K562 (cell line): ENCODE data around the gene PPM1N. TPM values are rescaled to one million over a fixed set of nuclear protein-coding genes. Genes with fewer than 3 reads are reported as not detected.

Source experiments
- ATAC-seq: fragments of 200-7000 bp; cut with Tn5 transposase; 3 replicates; pipeline ENCODE4 v1.9.1; 2020; ENCODE audit warnings: moderate library complexity
- BruUV-seq: library from RNA; stranded (reverse); fragments of 400-500 nt; replicated peaks from 2 replicates; lab custom pipeline; 2021; lab: Mats Ljungman, UMichigan
- CTCF ChIA-PET: fragments of 300-600 bp; formaldehyde crosslinking; extraction: SDS; loops from one replicate; lab custom pipeline; 2021; ENCODE audit warnings: low intra/inter-chr PET ratio; lab: Yijun Ruan, JAX
- POLR2A ChIA-PET: fragments of 300-600, 350-650 bp; sonication (Branson Sonifier 250); formaldehyde crosslinking; extraction: SDS; loops from one replicate; lab custom pipeline; 2021; ENCODE audit warnings: antibody characterized with exemption, inconsistent platforms; lab: Yijun Ruan, JAX
- DNase-seq, 4 experiments: peaks; one replicate each; pipeline versions ENCODE4 v3.0.0 to v3.0.0-alpha.2; 2011 to 2018; ENCODE audit warnings: low spot score in 3 of 4, mixed read lengths in 3 of 4; ENCODE audit errors: extremely low read depth in 1 of 4
- FAIRE-seq: peaks from 2 replicates; lab custom pipeline; 2011; peaks lifted over from hg19 to GRCh38; lab: Jason Lieb, UNC
- H2AFZ ChIP-seq: 2 replicates; pipeline ENCODE4 v1.6.0; 2011; ENCODE audit warnings: low read depth, low read length, control low read depth, inconsistent platforms
- H3K27ac ChIP-seq: fragments of 200-600 bp; 3 replicates; pipeline ENCODE4 v1.8.0; 2011; ENCODE audit warnings: low read depth, mild to moderate bottlenecking, control low read depth, inconsistent platforms, low read length, moderate library complexity, mixed read lengths; ENCODE audit errors: extremely low read depth
- H3K27me3 ChIP-seq, 2 experiments: fragments of 300-600 bp in 1 of 2; 2 replicates in 1 of 2; 3 replicates in 1 of 2; pipeline versions ENCODE4 v1.6.0 to v1.8.0; 2011; ENCODE audit warnings: inconsistent platforms in 2 of 2, low read length in 2 of 2, mild to moderate bottlenecking in 1 of 2, mixed read lengths in 1 of 2, moderate library complexity in 1 of 2; ENCODE audit not compliant: control insufficient read depth in 2 of 2, insufficient read depth in 2 of 2
- H3K36me3 ChIP-seq: fragments of 300-600 bp; 3 replicates; pipeline ENCODE4 v1.8.0; 2011; ENCODE audit warnings: mild to moderate bottlenecking, low read length, inconsistent platforms; ENCODE audit not compliant: control insufficient read depth, insufficient read depth
- H3K4me1 ChIP-seq, 2 experiments: fragments of 200-600 bp in 1 of 2; replicated peaks in 1 of 2; 2 replicates in 1 of 2; 3 replicates in 1 of 2; pipeline versions ENCODE4 v1.5.1 to v1.8.0; 2011; ENCODE audit warnings: inconsistent platforms in 2 of 2, low read length in 2 of 2, mild to moderate bottlenecking in 1 of 2, mixed read lengths in 1 of 2, moderate library complexity in 1 of 2; ENCODE audit not compliant: control insufficient read depth in 2 of 2, insufficient read depth in 2 of 2
- H3K4me2 ChIP-seq: 2 replicates; pipeline ENCODE4 v1.6.1; 2011; ENCODE audit warnings: low read length, control low read depth, inconsistent platforms, mixed read lengths; ENCODE audit not compliant: insufficient read depth
- H3K4me3 ChIP-seq: fragments of 200-600 bp; sonication (generic), shearing (Covaris generic); 2 replicates; pipeline ENCODE4 v1.5.1; 2016; ENCODE audit warnings: control low read depth, inconsistent platforms
- H3K79me2 ChIP-seq: fragments of 200-600 bp; 3 replicates; pipeline ENCODE4 v1.8.0; 2011; ENCODE audit warnings: low read length, inconsistent platforms; ENCODE audit not compliant: control insufficient read depth, insufficient read depth
- H3K9ac ChIP-seq, 2 experiments: 2 replicates each; pipeline versions ENCODE4 v1.6.0 to v1.6.1; 2011; ENCODE audit warnings: low read depth in 2 of 2, low read length in 2 of 2, control low read depth in 1 of 2, inconsistent platforms in 1 of 2, mild to moderate bottlenecking in 1 of 2, mixed read lengths in 1 of 2; ENCODE audit not compliant: insufficient read depth in 1 of 2
- H3K9me1 ChIP-seq: one replicate; pipeline ENCODE4 v1.6.0; 2011; ENCODE audit warnings: inconsistent platforms, mild to moderate bottlenecking, low read length, moderate library complexity; ENCODE audit not compliant: control insufficient read depth, insufficient read depth
- H3K9me3 ChIP-seq: replicated peaks from 2 replicates; pipeline ENCODE4 v1.5.1; 2011; ENCODE audit warnings: low read depth, low read length, inconsistent platforms; ENCODE audit not compliant: control insufficient read depth, insufficient read depth
- H4K20me1 ChIP-seq: replicated peaks from 2 replicates; pipeline ENCODE4 v1.6.1; 2011; ENCODE audit warnings: low read length, inconsistent platforms, mixed read lengths; ENCODE audit not compliant: control insufficient read depth, insufficient read depth
- DNMT1 ChIP-seq: fragments of 450-650 bp; IDR thresholded peaks from 2 replicates; pipeline ENCODE4 v1.6.1; 2016; ENCODE audit warnings: antibody characterized with exemption, mild to moderate bottlenecking
- KDM5B ChIP-seq: fragments of 200-600 bp; sonication (generic); IDR thresholded peaks from 2 replicates; pipeline ENCODE4 v1.6.1; 2012; ENCODE audit warnings: low read depth, mild to moderate bottlenecking, moderate library complexity, low read length, control low read depth, inconsistent platforms; ENCODE audit not compliant: insufficient replicate concordance
- MCM3 ChIP-seq: fragments of 450-650 bp; IDR thresholded peaks from 2 replicates; pipeline ENCODE4 v1.6.1; 2016
- NR4A1 ChIP-seq, 2 experiments: fragments of 250-450 bp in 1 of 2; fragments of 450-650 bp in 1 of 2; sonication (Bioruptor Pico) in 1 of 2; IDR thresholded peaks; 2 replicates each; pipeline versions ENCODE4 v1.4.0 to v1.6.1; 2016 to 2020; ENCODE audit warnings: mild to moderate bottlenecking in 2 of 2, missing compliant biosample characterization in 1 of 2, missing genetic modification characterization in 1 of 2, moderate library complexity in 1 of 2
- PML ChIP-seq: IDR thresholded peaks from 2 replicates; pipeline ENCODE4 v1.6.1; 2012; ENCODE audit warnings: low read length, inconsistent platforms
- SIX5 ChIP-seq, 2 experiments: IDR thresholded peaks; 2 replicates each; pipeline ENCODE4 v1.6.1; 2011; ENCODE audit warnings: low read length in 2 of 2, borderline replicate concordance in 1 of 2, low read depth in 1 of 2, mild to moderate bottlenecking in 1 of 2, moderate library complexity in 1 of 2; ENCODE audit not compliant: insufficient read depth in 1 of 2
- SMAD3 ChIP-seq: fragments of 450-650 bp; formaldehyde crosslinking; conservative IDR thresholded peaks from 2 replicates; pipeline ENCODE4 v1.4.0; 2020; ENCODE audit warnings: mild to moderate bottlenecking
- ZBTB33 ChIP-seq: sonication (generic); formaldehyde crosslinking; IDR thresholded peaks from 2 replicates; pipeline ENCODE4 v1.8.1; 2023; ENCODE audit warnings: mild to moderate bottlenecking, missing genetic modification reagents
- ZFP30 ChIP-seq: fragments of 250-450 bp; sonication (Bioruptor Pico); IDR thresholded peaks from 2 replicates; pipeline ENCODE4 v1.8.0; 2022; ENCODE audit warnings: moderate library complexity, mild to moderate bottlenecking, inconsistent platforms, borderline replicate concordance
- ZNF143 ChIP-seq: sonication (generic); formaldehyde crosslinking; IDR thresholded peaks from 2 replicates; pipeline ENCODE4 v1.9.0; 2022; ENCODE audit warnings: mild to moderate bottlenecking, missing genetic modification reagents
- ZNF174 ChIP-seq: fragments of 250-450 bp; sonication (Bioruptor Pico); IDR thresholded peaks from 2 replicates; pipeline ENCODE4 v1.4.0; 2020; ENCODE audit warnings: mild to moderate bottlenecking
- WGBS: fragments of 100-300 bp; shearing (Covaris generic); methylation state at CpG from one replicate; pipeline ENCODE4 v1.1.6; 2016; ENCODE audit warnings: low coverage, mixed read lengths; ENCODE audit not compliant: insufficient coverage; ENCODE audit errors: missing lambda C conversion rate; 5-methylcytosine and 5-hydroxymethylcytosine counted together
- in situ Hi-C: fragments of 300-500 bp; cut with MboI; formaldehyde crosslinking; loops from 4 replicates; pipeline ENCODE4 v1.15.0; 2018; ENCODE audit warnings: inconsistent platforms, mixed read lengths
- intact Hi-C: fragments of 100-400 bp; cut with micrococcal nuclease; formaldehyde crosslinking; loops from 2 replicates; pipeline ENCODE4 v1.14.2; 2022
- polyA plus RNA-seq, 8 experiments: library from polyadenylated mRNA; depleted of rRNA in 4 of 8; stranded (reverse) in 5 of 8; unstranded in 3 of 8; fragments of >200 nt; fragmentation: Nextera tagmentation in 2 of 8; fragmentation: Illumina TruSeq in 1 of 8; extraction: Ambion mirVana in 2 of 8; extraction: Trizol in 1 of 8; gene quantifications; 2 replicates each; pipeline versions ENCODE4 v1.2.1 to v1.2.3, GENCODE V29; 2011 to 2014; ENCODE audit warnings: inconsistent platforms in 1 of 8, missing spikeins in 1 of 8
- total RNA-seq, 7 experiments: library from RNA; depleted of rRNA in 6 of 7; stranded (reverse); fragments of >200 nt in 6 of 7; fragmentation: Illumina TruSeq in 2 of 7; extraction: Trizol in 2 of 7; gene quantifications; 2 replicates each; pipeline versions ENCODE4 v1.2.1 to v1.2.3, GENCODE V29; 2011 to 2021; ENCODE audit warnings: low replicate concordance in 1 of 7
- TF ChIP-seq, protein P1 (sequence below): fragments of 250-450 bp; sonication (Bioruptor Pico); IDR thresholded peaks from 2 replicates; pipeline ENCODE4 v1.4.0; 2020

The PPM1N gene
- total and polyA plus RNA-seq, 9 of the 15 experiments (the other 6 are each of a cell fraction or from before 2014, with no cell fraction given), result 4.5 to 15.6 (median 8.7) TPM

GRCh38 chr19:45469945-45470761 is 28.1 kb upstream of the PPM1N start:
- FAIRE-seq (peak; percentile 23), ATAC-seq (peak; percentile 3), DNase-seq (peak; percentile 30 to 61 (median 53))
- peak overlapping the region; percentile 98 for H2AFZ ChIP-seq
- CTCF ChIA-PET, result no interaction called here
- intact Hi-C loops (no loop called here), in situ Hi-C loops (no loop called here)
- POLR2A ChIA-PET, result interaction anchor here (0.6 to 4.1 kb wide), 10 partner anchors 8 to 268 kb away, joined by 3 to 51 read pairs (median 7); no protein-coding TSS in a partner anchor
- H3K9me3 ChIP-seq, result no peaks in the 10 kb centered on the region
- no peaks in the 10 kb centered on the region for H4K20me1 ChIP-seq
- peak overlapping the region; percentile 99 for H3K4me2 ChIP-seq
- BruUV-seq, result no TSS peak
- no peaks in the 10 kb centered on the region for H3K27me3 ChIP-seq
- 35% methylated on average over 32 of the region's 33 CpGs for WGBS
- H3K9me1 ChIP-seq, result no peaks in the 10 kb centered on the region
- H3K4me1 ChIP-seq, result peaks cover 16 to 49% of the 10 kb centered on the region in 2 experiments; a peak in 4 of 5 replicates
- peak overlapping the region; percentile 88 for H3K4me3 ChIP-seq
- H3K9ac ChIP-seq, result peak overlapping the region; percentile 87 to 97
- peak overlapping the region; percentile 88 for H3K27ac ChIP-seq
- no peaks in the 10 kb centered on the region for H3K79me2 ChIP-seq
- H3K36me3 ChIP-seq, result no peaks in the 10 kb centered on the region
- TF ChIP-seq ZNF143 (CRISPR knock-in tag), result no peak
- TF ChIP-seq MCM3, result no peak
- no peak for TF ChIP-seq SMAD3 (CRISPR knock-in tag)
- TF ChIP-seq, protein P1, sequence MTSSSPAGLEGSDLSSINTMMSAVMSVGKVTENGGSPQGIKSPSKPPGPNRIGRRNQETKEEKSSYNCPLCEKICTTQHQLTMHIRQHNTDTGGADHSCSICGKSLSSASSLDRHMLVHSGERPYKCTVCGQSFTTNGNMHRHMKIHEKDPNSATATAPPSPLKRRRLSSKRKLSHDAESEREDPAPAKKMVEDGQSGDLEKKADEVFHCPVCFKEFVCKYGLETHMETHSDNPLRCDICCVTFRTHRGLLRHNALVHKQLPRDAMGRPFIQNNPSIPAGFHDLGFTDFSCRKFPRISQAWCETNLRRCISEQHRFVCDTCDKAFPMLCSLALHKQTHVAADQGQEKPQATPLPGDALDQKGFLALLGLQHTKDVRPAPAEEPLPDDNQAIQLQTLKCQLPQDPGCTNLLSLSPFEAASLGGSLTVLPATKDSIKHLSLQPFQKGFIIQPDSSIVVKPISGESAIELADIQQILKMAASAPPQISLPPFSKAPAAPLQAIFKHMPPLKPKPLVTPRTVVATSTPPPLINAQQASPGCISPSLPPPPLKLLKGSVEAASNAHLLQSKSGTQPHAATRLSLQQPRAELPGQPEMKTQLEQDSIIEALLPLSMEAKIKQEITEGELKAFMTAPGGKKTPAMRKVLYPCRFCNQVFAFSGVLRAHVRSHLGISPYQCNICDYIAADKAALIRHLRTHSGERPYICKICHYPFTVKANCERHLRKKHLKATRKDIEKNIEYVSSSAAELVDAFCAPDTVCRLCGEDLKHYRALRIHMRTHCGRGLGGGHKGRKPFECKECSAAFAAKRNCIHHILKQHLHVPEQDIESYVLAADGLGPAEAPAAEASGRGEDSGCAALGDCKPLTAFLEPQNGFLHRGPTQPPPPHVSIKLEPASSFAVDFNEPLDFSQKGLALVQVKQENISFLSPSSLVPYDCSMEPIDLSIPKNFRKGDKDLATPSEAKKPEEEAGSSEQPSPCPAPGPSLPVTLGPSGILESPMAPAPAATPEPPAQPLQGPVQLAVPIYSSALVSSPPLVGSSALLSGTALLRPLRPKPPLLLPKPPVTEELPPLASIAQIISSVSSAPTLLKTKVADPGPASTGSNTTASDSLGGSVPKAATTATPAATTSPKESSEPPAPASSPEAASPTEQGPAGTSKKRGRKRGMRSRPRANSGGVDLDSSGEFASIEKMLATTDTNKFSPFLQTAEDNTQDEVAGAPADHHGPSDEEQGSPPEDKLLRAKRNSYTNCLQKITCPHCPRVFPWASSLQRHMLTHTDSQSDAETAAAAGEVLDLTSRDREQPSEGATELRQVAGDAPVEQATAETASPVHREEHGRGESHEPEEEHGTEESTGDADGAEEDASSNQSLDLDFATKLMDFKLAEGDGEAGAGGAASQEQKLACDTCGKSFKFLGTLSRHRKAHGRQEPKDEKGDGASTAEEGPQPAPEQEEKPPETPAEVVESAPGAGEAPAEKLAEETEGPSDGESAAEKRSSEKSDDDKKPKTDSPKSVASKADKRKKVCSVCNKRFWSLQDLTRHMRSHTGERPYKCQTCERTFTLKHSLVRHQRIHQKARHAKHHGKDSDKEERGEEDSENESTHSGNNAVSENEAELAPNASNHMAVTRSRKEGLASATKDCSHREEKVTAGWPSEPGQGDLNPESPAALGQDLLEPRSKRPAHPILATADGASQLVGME (CRISPR knock-in tag), result no peak
- peak; percentile 92 for TF ChIP-seq KDM5B
- no peak for TF ChIP-seq ZNF174
- peak; percentile 21 for TF ChIP-seq PML
- TF ChIP-seq ZBTB33 (CRISPR knock-in tag), result no peak
- TF ChIP-seq NR4A1 (CRISPR knock-in tag; IDR thresholded peaks at IDR 0.05), result no peak
- no peak for TF ChIP-seq NR4A1 (tag; IDR thresholded peaks at IDR 0.05)
- TF ChIP-seq SIX5 (IDR thresholded peaks at IDR 0.05; ENCODE audit: borderline replicate concordance in 1 of 2, insufficient read depth in 1 of 2, low read depth in 1 of 2, low read length in 2 of 2), result no peak
- no peak for TF ChIP-seq ZFP30 (CRISPR knock-in tag)
- TF ChIP-seq DNMT1, result no peak
